PC-9 (cell line): ENCODE data around the gene ROPN1.

ENCODE experiments used
- EZH2 ChIP-seq: fragments of 200-600 bp; sonication (generic); IDR thresholded peaks from 2 replicates; pipeline ENCODE4 v1.8.0; 2017; ENCODE audit warnings: antibody characterized with exemption, low read depth
- TF ChIP-seq, protein P1 (sequence below): fragments of 200-600 bp; sonication (generic); conservative IDR thresholded peaks from 2 replicates; pipeline ENCODE4 v1.6.1; 2017; ENCODE audit warnings: mixed run types, antibody characterized with exemption, mild to moderate bottlenecking, moderate library complexity

DNA sequence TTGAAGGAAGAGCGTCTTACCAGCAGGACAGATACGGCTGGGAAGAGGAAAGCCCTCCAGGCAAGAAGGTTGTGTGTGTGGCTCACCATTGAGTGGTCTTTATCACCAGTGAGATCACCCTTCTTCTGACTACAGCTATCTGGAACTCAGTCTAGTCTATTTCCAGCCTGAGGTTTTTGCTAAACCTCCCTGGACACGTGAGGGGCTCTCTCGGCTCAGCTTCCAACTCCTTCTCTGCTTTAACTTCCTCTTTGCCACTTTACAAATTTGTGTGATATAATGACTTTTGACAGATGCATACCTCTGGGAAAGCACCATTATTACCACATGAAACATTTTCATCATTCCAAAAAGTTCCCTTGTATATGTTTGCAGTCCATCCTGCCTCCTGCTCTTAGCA is 15.3 kb upstream of the ROPN1 start:
- TF ChIP-seq, protein P1, sequence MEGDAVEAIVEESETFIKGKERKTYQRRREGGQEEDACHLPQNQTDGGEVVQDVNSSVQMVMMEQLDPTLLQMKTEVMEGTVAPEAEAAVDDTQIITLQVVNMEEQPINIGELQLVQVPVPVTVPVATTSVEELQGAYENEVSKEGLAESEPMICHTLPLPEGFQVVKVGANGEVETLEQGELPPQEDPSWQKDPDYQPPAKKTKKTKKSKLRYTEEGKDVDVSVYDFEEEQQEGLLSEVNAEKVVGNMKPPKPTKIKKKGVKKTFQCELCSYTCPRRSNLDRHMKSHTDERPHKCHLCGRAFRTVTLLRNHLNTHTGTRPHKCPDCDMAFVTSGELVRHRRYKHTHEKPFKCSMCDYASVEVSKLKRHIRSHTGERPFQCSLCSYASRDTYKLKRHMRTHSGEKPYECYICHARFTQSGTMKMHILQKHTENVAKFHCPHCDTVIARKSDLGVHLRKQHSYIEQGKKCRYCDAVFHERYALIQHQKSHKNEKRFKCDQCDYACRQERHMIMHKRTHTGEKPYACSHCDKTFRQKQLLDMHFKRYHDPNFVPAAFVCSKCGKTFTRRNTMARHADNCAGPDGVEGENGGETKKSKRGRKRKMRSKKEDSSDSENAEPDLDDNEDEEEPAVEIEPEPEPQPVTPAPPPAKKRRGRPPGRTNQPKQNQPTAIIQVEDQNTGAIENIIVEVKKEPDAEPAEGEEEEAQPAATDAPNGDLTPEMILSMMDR = no peak
- no peak for TF ChIP-seq EZH2
